Upper lobe of right lung (tissue), 1 donor: ENCODE results near the gene CNNM4. TPM values are rescaled to one million over a fixed set of nuclear protein-coding genes. Genes with fewer than 3 reads are reported as not detected.

Experiments used
- ATAC-seq: fragments of 200-7000 bp; cut with Tn5 transposase; one replicate; pipeline ENCODE4 v1.9.1; 2020; ENCODE audit warnings: mild to moderate bottlenecking, moderate library complexity
- DNase-seq: peaks from one replicate; pipeline ENCODE4 v3.0.0-alpha.2; 2020
- H3K27ac ChIP-seq: fragments of 200-600 bp; one replicate; pipeline ENCODE4 v1.8.0; 2022
- H3K27me3 ChIP-seq: fragments of 200-600 bp; one replicate; pipeline ENCODE4 v1.8.0; 2022; ENCODE audit warnings: mild to moderate bottlenecking
- H3K36me3 ChIP-seq: fragments of 200-600 bp; one replicate; pipeline ENCODE4 v1.8.0; 2022
- H3K4me1 ChIP-seq: fragments of 200-600 bp; one replicate; pipeline ENCODE4 v1.8.0; 2022
- H3K4me3 ChIP-seq: fragments of 200-600 bp; one replicate; pipeline ENCODE4 v1.8.0; 2022; ENCODE audit warnings: mild to moderate bottlenecking
- H3K9me3 ChIP-seq: fragments of 200-600 bp; one replicate; pipeline ENCODE4 v1.8.0; 2022
- CTCF ChIP-seq: fragments of 200-600 bp; IDR thresholded peaks from one replicate; pipeline ENCODE4 v1.8.0; 2022; ENCODE audit warnings: antibody characterized with exemption
- intact Hi-C: fragments of 100-400 bp; cut with DNase I; formaldehyde crosslinking; loops from one replicate; pipeline ENCODE4 v1.11.0; 2022
- total RNA-seq: library from RNA; stranded (reverse); fragmentation: NEBNext Ultra II Directional; extraction: Animal tissue kit (Norgen Biotek cat#: 25700); gene quantifications from one replicate; pipeline ENCODE4 v1.2.1, GENCODE V29; 2021
- donor health status: DM: no; HTN: yes; CAD: no; lungs with severe emphysema.

CNNM4 gene
- total RNA-seq, 1 donor from 2014 or later, result 15.0 TPM

- peaks cover 19% of the 10 kb centered on the region for H3K4me1 ChIP-seq
- peaks cover 46% of the 10 kb centered on the region for H3K36me3 ChIP-seq
- intact Hi-C loops, result no loop called here
- DNase-seq (no peak), ATAC-seq (peak; percentile 49)
- H3K9me3 ChIP-seq, result no peaks in the 10 kb centered on the region
- H3K4me3 ChIP-seq, result no peak overlapping the region
- no peak for TF ChIP-seq CTCF
- H3K27me3 ChIP-seq, result no peaks in the 10 kb centered on the region
- H3K27ac ChIP-seq, result no peak overlapping the region
These were observed 63.6 kb downstream of the CNNM4 start for GRCh38 chr2:96824079-96824870.

- Histone ChIP-seq H3K4me1 (peaks cover 11% of the 10 kb centered on the region), H3K27me3 (no peaks in the 10 kb centered on the region), H3K36me3 (peaks cover 53% of the 10 kb centered on the region), H3K9me3 (no peaks in the 10 kb centered on the region), H3K4me3 (no peak overlapping the region), H3K27ac (no peak overlapping the region)
- no peak for DNase-seq
- no peak for TF ChIP-seq CTCF
- intact Hi-C loops, result no loop called here
- no peak for ATAC-seq
These were observed 64.4 kb downstream of the CNNM4 start for GRCh38 chr2:96825057-96825456.

GRCh38 chr2:96826546-96827278 is 66.0 kb downstream of the CNNM4 start:
- no peak overlapping the region for H3K27ac ChIP-seq
- intact Hi-C loops, result no loop called here
- H3K36me3 ChIP-seq, result peaks cover 70% of the 10 kb centered on the region
- no peak for TF ChIP-seq CTCF
- H3K9me3 ChIP-seq, result no peaks in the 10 kb centered on the region
- H3K27me3 ChIP-seq, result no peaks in the 10 kb centered on the region
- peaks cover 1% of the 10 kb centered on the region for H3K4me1 ChIP-seq
- no peak overlapping the region for H3K4me3 ChIP-seq
- ATAC-seq (no peak), DNase-seq (no peak)

- Histone ChIP-seq H3K27me3 (no peaks in the 10 kb centered on the region), H3K4me1 (peaks cover 10% of the 10 kb centered on the region), H3K9me3 (no peaks in the 10 kb centered on the region), H3K27ac (no peak overlapping the region), H3K4me3 (no peak overlapping the region), H3K36me3 (peaks cover 87% of the 10 kb centered on the region)
- no peak for TF ChIP-seq CTCF
- ATAC-seq (no peak), DNase-seq (no peak)
- intact Hi-C loops, result no loop called here
These were observed 67.7 kb downstream of the CNNM4 start for GRCh38 chr2:96828436-96828835.

GRCh38 chr2:96828874-96829273 is 68.2 kb downstream of the CNNM4 start:
- no peak for TF ChIP-seq CTCF
- Histone ChIP-seq H3K36me3 (peaks cover 92% of the 10 kb centered on the region), H3K27ac (no peak overlapping the region), H3K9me3 (no peaks in the 10 kb centered on the region), H3K27me3 (no peaks in the 10 kb centered on the region), H3K4me3 (no peak overlapping the region), H3K4me1 (peaks cover 10% of the 10 kb centered on the region)
- DNase-seq (no peak), ATAC-seq (no peak)
- intact Hi-C loops, result no loop called here
